Measurements from ENCODE around the gene SH2D1B.

DNA sequence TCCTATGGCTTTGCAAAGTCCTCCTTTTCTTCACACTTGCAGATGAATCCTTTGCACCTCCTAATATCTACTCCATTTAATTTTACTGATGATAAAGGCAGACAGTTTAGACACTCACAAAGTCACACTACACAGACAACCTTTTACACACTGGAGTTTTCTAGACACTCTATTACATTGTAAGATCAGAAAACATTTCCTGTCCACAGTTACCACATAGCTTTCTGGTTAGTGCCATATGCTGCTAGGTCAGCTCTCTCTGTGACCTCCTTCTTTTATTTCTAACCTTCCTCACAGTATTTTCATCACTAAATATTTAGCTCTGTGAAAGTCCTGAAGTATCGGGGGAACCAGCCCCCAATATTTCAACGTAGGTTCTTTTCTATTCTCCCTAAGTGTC is 5.1 kb downstream of the SH2D1B start:
- TF ChIP-seq, protein P1, sequence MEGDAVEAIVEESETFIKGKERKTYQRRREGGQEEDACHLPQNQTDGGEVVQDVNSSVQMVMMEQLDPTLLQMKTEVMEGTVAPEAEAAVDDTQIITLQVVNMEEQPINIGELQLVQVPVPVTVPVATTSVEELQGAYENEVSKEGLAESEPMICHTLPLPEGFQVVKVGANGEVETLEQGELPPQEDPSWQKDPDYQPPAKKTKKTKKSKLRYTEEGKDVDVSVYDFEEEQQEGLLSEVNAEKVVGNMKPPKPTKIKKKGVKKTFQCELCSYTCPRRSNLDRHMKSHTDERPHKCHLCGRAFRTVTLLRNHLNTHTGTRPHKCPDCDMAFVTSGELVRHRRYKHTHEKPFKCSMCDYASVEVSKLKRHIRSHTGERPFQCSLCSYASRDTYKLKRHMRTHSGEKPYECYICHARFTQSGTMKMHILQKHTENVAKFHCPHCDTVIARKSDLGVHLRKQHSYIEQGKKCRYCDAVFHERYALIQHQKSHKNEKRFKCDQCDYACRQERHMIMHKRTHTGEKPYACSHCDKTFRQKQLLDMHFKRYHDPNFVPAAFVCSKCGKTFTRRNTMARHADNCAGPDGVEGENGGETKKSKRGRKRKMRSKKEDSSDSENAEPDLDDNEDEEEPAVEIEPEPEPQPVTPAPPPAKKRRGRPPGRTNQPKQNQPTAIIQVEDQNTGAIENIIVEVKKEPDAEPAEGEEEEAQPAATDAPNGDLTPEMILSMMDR (IDR thresholded peaks at IDR 0.05): no peak
- TF ChIP-seq POLR2A (IDR thresholded peaks at IDR 0.05): no peak
- no peak for TF ChIP-seq EP300 (IDR thresholded peaks at IDR 0.05)
